ENCODE data around the gene KIRREL3. TPM values are rescaled to one million over a fixed set of nuclear protein-coding genes. Genes with fewer than 3 reads are reported as not detected.

The KIRREL3 gene
- polyA plus RNA-seq, 1 of the 3 experiments (the other 2 are of a cell fraction): 3.7 TPM

DNA sequence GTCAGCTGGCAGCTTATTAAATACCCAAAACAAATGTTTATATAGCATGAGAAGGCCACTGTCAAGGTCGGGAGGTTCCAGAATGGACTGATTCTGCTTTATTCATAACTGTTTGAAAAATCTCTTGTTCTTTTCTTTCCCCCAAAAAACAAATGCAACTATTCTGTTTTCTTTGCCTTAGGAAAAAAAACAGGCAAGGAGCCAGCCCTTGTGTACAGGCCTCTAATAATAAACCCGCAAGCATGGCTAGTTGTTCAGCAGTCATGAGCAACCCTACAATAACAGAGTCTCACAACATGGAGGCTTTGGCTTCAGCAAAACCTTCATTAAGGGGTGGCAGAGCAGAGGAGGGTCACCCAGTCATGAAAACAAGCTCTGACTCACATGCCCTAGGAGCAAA, 191.7 kb downstream of the KIRREL3 start:
- no peak overlapping the region for H3K4me2 ChIP-seq
- no peaks in the 10 kb centered on the region for H4K20me1 ChIP-seq (ENCODE audit: insufficient read depth)
- H3K27ac ChIP-seq (ENCODE audit: low read depth in 2 of 2, low read length in 1 of 2): no peak overlapping the region
- H3K27me3 ChIP-seq (ENCODE audit: insufficient read depth): no peaks in the 10 kb centered on the region
- no peaks in the 10 kb centered on the region for H3K36me3 ChIP-seq (replicated peaks in 1 of 2; ENCODE audit: control insufficient read depth in 1 of 2, insufficient read depth in 2 of 2, low read length in 1 of 2)
- DNase-seq: no peak
- H3F3A ChIP-seq (replicated peaks; ENCODE audit: insufficient read depth): no peaks in the 10 kb centered on the region
- 92% methylated on average over 2 of the region's 2 CpGs for WGBS (ENCODE audit: low lambda C conversion rate)
- ChIA-PET POLR2A (no interaction called here), CTCF (no interaction called here)
- no peaks in the 10 kb centered on the region; a peak in 1 of 4 replicates for H3K4me1 ChIP-seq (ENCODE audit: control insufficient read depth in 1 of 2, insufficient read depth in 2 of 2, low read depth in 1 of 2, low read length in 1 of 2)
- no peak overlapping the region for H2AFZ ChIP-seq (ENCODE audit: low read depth)
- H3K4me3 ChIP-seq (ENCODE audit: low read depth in 2 of 2, low read length in 1 of 2): no peak overlapping the region
- no peaks in the 10 kb centered on the region for H3K9me2 ChIP-seq
- TF ChIP-seq EP300 (IDR thresholded peaks at IDR 0.05; ENCODE audit: borderline replicate concordance in 1 of 2, low read depth in 1 of 2, low read length in 1 of 2): no peak
- no peak for TF ChIP-seq FOSL2 (IDR thresholded peaks at IDR 0.05; ENCODE audit: borderline replicate concordance, low read depth)
- H3K9ac ChIP-seq: no peak overlapping the region
- H3K79me2 ChIP-seq (ENCODE audit: insufficient read depth): no peaks in the 10 kb centered on the region
- no peaks in the 10 kb centered on the region for H3K9me3 ChIP-seq

DNA sequence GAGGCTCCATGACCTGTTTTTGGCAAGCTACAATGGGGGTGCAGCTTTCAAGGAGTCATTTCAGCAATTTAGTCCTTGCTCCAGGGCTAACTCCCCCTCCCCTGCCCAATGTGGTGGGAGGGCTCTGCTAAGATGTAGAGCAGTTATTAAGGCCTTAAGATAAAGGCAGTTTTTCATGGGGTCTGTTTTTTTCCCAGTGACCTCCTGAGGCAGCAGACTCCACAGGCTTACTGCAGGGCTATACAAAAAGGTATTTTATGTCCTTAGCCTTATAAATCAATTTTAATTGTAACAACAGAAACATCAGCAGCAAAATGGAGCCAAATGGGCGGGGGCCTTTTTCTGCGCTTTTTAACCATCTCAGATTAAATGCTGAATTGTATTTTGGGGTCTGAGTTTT, 192.3 kb downstream of the KIRREL3 start:
- Histone ChIP-seq H3K4me2 (no peak overlapping the region), H3F3A (replicated peaks; ENCODE audit: insufficient read depth) (no peaks in the 10 kb centered on the region), H3K9ac (no peak overlapping the region), H3K27ac (ENCODE audit: low read depth in 2 of 2, low read length in 1 of 2) (no peak overlapping the region), H3K36me3 (replicated peaks in 1 of 2; ENCODE audit: control insufficient read depth in 1 of 2, insufficient read depth in 2 of 2, low read length in 1 of 2) (no peaks in the 10 kb centered on the region), H3K79me2 (ENCODE audit: insufficient read depth) (no peaks in the 10 kb centered on the region), H3K9me3 (no peaks in the 10 kb centered on the region), H3K4me3 (ENCODE audit: low read depth in 2 of 2, low read length in 1 of 2) (no peak overlapping the region), H3K4me1 (ENCODE audit: control insufficient read depth in 1 of 2, insufficient read depth in 2 of 2, low read depth in 1 of 2, low read length in 1 of 2) (no peaks in the 10 kb centered on the region; a peak in 1 of 4 replicates), H4K20me1 (ENCODE audit: insufficient read depth) (no peaks in the 10 kb centered on the region), H3K9me2 (no peaks in the 10 kb centered on the region), H2AFZ (ENCODE audit: low read depth) (no peak overlapping the region), H3K27me3 (ENCODE audit: insufficient read depth) (no peaks in the 10 kb centered on the region)
- POLR2A ChIA-PET: no interaction called here
- CTCF ChIA-PET: interaction anchor here (1.4 to 1.5 kb wide), 2 partner anchors 92 to 182 kb away, joined by 3 to 5 read pairs; no protein-coding TSS in a partner anchor
- 75% methylated on average over 2 of the region's 2 CpGs for WGBS (ENCODE audit: low lambda C conversion rate)
- no peak for DNase-seq
- TF ChIP-seq JUND (IDR thresholded peaks at IDR 0.05) (no peak), GATA2 (CRISPR knock-in tag; IDR thresholded peaks at IDR 0.05) (no peak), NRF1 (IDR thresholded peaks at IDR 0.05; ENCODE audit: low read depth, low read length) (no peak), ELF1 (IDR thresholded peaks at IDR 0.05) (no peak), YY1 (IDR thresholded peaks at IDR 0.05; ENCODE audit: low read depth) (no peak), POLR2AphosphoS5 (IDR thresholded peaks at IDR 0.05; ENCODE audit: low read depth, low read length) (no peak), NFIC (IDR thresholded peaks at IDR 0.05; ENCODE audit: borderline replicate concordance) (no peak), TEAD4 (IDR thresholded peaks at IDR 0.05; ENCODE audit: borderline replicate concordance, insufficient read depth) (no peak), SIN3A (IDR thresholded peaks at IDR 0.05; ENCODE audit: borderline replicate concordance, low read depth, low read length) (no peak), EP300 (IDR thresholded peaks at IDR 0.05; ENCODE audit: borderline replicate concordance in 1 of 2, low read depth in 1 of 2, low read length in 1 of 2) (no peak), MEF2A (IDR thresholded peaks at IDR 0.05; ENCODE audit: borderline replicate concordance, low read depth) (no peak), CHD2 (IDR thresholded peaks at IDR 0.05; ENCODE audit: low read length, partially characterized antibody) (no peak)
- TF ChIP-seq, protein P1, sequence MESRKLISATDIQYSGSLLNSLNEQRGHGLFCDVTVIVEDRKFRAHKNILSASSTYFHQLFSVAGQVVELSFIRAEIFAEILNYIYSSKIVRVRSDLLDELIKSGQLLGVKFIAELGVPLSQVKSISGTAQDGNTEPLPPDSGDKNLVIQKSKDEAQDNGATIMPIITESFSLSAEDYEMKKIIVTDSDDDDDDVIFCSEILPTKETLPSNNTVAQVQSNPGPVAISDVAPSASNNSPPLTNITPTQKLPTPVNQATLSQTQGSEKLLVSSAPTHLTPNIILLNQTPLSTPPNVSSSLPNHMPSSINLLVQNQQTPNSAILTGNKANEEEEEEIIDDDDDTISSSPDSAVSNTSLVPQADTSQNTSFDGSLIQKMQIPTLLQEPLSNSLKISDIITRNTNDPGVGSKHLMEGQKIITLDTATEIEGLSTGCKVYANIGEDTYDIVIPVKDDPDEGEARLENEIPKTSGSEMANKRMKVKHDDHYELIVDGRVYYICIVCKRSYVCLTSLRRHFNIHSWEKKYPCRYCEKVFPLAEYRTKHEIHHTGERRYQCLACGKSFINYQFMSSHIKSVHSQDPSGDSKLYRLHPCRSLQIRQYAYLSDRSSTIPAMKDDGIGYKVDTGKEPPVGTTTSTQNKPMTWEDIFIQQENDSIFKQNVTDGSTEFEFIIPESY (IDR thresholded peaks at IDR 0.05; ENCODE audit: borderline replicate concordance, low read depth): no peak
- TF ChIP-seq, protein P2, sequence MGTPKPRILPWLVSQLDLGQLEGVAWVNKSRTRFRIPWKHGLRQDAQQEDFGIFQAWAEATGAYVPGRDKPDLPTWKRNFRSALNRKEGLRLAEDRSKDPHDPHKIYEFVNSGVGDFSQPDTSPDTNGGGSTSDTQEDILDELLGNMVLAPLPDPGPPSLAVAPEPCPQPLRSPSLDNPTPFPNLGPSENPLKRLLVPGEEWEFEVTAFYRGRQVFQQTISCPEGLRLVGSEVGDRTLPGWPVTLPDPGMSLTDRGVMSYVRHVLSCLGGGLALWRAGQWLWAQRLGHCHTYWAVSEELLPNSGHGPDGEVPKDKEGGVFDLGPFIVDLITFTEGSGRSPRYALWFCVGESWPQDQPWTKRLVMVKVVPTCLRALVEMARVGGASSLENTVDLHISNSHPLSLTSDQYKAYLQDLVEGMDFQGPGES (IDR thresholded peaks at IDR 0.05; ENCODE audit: low read depth, low read length): no peak
- TF ChIP-seq, protein P3, sequence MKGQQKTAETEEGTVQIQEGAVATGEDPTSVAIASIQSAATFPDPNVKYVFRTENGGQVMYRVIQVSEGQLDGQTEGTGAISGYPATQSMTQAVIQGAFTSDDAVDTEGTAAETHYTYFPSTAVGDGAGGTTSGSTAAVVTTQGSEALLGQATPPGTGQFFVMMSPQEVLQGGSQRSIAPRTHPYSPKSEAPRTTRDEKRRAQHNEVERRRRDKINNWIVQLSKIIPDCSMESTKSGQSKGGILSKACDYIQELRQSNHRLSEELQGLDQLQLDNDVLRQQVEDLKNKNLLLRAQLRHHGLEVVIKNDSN (IDR thresholded peaks at IDR 0.05; ENCODE audit: borderline replicate concordance, low read depth): no peak
- TF ChIP-seq, protein P4, sequence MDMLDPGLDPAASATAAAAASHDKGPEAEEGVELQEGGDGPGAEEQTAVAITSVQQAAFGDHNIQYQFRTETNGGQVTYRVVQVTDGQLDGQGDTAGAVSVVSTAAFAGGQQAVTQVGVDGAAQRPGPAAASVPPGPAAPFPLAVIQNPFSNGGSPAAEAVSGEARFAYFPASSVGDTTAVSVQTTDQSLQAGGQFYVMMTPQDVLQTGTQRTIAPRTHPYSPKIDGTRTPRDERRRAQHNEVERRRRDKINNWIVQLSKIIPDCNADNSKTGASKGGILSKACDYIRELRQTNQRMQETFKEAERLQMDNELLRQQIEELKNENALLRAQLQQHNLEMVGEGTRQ (IDR thresholded peaks at IDR 0.05; ENCODE audit: borderline replicate concordance, low read depth, low read length): no peak
- TF ChIP-seq, protein P5, sequence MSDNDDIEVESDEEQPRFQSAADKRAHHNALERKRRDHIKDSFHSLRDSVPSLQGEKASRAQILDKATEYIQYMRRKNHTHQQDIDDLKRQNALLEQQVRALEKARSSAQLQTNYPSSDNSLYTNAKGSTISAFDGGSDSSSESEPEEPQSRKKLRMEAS (IDR thresholded peaks at IDR 0.05; ENCODE audit: low read depth): no peak
- TF ChIP-seq, protein P6, sequence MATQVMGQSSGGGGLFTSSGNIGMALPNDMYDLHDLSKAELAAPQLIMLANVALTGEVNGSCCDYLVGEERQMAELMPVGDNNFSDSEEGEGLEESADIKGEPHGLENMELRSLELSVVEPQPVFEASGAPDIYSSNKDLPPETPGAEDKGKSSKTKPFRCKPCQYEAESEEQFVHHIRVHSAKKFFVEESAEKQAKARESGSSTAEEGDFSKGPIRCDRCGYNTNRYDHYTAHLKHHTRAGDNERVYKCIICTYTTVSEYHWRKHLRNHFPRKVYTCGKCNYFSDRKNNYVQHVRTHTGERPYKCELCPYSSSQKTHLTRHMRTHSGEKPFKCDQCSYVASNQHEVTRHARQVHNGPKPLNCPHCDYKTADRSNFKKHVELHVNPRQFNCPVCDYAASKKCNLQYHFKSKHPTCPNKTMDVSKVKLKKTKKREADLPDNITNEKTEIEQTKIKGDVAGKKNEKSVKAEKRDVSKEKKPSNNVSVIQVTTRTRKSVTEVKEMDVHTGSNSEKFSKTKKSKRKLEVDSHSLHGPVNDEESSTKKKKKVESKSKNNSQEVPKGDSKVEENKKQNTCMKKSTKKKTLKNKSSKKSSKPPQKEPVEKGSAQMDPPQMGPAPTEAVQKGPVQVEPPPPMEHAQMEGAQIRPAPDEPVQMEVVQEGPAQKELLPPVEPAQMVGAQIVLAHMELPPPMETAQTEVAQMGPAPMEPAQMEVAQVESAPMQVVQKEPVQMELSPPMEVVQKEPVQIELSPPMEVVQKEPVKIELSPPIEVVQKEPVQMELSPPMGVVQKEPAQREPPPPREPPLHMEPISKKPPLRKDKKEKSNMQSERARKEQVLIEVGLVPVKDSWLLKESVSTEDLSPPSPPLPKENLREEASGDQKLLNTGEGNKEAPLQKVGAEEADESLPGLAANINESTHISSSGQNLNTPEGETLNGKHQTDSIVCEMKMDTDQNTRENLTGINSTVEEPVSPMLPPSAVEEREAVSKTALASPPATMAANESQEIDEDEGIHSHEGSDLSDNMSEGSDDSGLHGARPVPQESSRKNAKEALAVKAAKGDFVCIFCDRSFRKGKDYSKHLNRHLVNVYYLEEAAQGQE (IDR thresholded peaks at IDR 0.05; ENCODE audit: low read depth, low read length): no peak

Measured in SK-N-SH (cell line).